ENCODE results near the gene PAK1IP1. TPM values are rescaled to one million over a fixed set of nuclear protein-coding genes. Genes with fewer than 3 reads are reported as not detected.

Gene PAK1IP1, protein sequence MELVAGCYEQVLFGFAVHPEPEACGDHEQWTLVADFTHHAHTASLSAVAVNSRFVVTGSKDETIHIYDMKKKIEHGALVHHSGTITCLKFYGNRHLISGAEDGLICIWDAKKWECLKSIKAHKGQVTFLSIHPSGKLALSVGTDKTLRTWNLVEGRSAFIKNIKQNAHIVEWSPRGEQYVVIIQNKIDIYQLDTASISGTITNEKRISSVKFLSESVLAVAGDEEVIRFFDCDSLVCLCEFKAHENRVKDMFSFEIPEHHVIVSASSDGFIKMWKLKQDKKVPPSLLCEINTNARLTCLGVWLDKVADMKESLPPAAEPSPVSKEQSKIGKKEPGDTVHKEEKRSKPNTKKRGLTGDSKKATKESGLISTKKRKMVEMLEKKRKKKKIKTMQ
- total RNA-seq (2022; extraction: Qiagen RNA extraction) = 17.1 to 21.3 TPM (median 18.2 TPM) in 5 replicates

DNA sequence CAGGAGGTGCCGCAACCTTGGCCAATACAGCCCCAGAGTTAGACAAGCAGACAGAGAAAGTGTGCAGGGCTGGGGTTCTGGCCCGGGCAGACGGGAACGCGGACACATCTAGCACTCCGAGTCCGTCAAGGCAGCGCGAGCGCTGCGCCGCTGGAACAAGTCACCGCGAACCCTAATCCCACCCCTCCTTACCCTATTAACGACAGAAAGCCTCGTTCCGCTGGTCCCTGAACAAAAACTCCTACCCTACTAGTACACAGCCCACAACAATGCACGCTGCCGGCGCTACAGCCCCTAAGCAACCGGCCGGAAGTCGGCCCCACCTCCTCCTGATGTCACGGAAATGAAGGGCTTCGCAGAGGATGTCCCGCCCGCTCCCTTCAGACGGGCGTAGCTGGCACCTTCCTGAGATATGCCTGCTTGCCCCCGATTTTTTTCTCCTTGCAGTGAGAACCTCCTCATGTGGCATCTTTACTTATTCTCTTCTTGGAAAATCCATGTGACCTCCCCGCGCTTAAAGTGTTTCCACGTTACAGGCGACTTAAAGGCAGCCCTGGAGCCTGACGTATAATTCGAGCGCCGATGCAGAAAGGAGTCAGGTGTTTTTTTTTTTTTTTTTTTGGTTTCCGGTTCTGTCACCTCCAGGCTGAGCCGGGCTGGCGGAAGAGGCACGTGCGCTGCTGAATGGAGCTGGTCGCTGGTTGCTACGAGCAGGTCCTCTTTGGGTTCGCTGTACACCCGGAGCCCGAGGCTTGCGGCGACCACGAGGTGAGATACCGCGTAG is at the start of gene PAK1IP1, which contains the start of gene C6orf52:
Gene PAK1IP1, plus strand, starts transcription at position 671 of the 784 bp plus-strand sequence. Its CDS starts 14 bp downstream, at position 685.
Gene C6orf52, minus strand, starts transcription at position 315 of the 784 bp plus-strand sequence. CDS start 7,066 bp downstream, outside the sequence.

GRCh38 chr6:10722820-10723566 is 28.2 kb downstream of the PAK1IP1 start, which contains the start of gene TMEM14C:
TMEM14C (plus strand) TSS chr6:10723070; CDS start chr6:10724614, 1,544 bp downstream.

DNA sequence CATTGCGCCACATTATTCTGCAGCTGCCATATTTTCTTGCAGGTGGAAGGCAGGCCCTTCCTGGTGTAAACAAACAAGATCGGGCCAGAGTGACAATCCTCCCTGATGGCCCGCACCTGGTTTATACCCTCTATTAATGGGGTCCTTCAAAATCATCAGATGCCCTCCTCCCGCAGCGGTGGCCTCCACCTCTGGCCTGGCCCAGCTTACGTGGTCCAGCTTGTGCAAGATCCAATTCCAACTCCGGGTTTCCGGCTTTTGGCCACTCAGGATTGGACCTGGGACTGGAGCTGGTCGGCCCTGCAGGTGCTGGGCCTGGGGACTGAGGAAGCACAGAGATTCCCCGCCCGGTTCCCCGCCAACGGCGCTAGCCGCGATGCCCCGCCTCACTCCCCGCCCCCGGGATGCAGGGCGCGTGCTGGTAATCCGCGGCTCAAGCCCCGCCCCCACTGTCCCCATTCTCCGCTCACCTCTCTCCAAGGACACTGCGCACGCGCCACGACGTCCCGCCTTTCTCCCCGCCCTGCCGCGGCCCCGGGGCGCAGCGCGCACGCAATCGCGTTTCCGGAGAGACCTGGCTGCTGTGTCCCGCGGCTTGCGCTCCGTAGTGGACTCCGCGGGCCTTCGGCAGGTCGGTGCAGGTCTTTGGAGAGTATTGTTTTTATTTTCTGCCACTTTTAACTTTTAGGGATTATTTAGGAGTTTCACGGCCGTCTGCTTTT is 52.6 kb downstream of the PAK1IP1 start, which contains the start of gene TMEM14B:
Gene TMEM14B, plus strand, starts transcription at position 555 of the 722 bp plus-strand sequence. CDS start 1,441 bp downstream, outside the sequence.

Other genes starting within 250 kb of the PAK1IP1 start
- 3.7 to 6.7 TPM (median 4.1 TPM) in 5 replicates for gene GCNT2, start 173.6 kb upstream of the PAK1IP1 start, total RNA-seq (2022; extraction: Qiagen RNA extraction)
- 1.1 to 2.4 TPM (median 1.9 TPM) in 5 replicates for gene C6orf52, start 356 bp upstream of the PAK1IP1 start, total RNA-seq (2022; extraction: Qiagen RNA extraction)
- gene TMEM14C, start 28.1 kb downstream of the PAK1IP1 start, total RNA-seq (2022; extraction: Qiagen RNA extraction) = 143 to 163 TPM (median 146 TPM) in 5 replicates
- 123 to 158 TPM (median 127 TPM) in 5 replicates for gene TMEM14B, start 52.8 kb downstream of the PAK1IP1 start, total RNA-seq (2022; extraction: Qiagen RNA extraction)
- 0.09 to 0.13 TPM (median 0.11 TPM) in 5 replicates for gene MAK, start 143.6 kb downstream of the PAK1IP1 start, total RNA-seq (2022; extraction: Qiagen RNA extraction)
- 0.03 TPM in 1 of 5 replicates, not detected in the others for gene GCM2, start 187.1 kb downstream of the PAK1IP1 start, total RNA-seq (2022; extraction: Qiagen RNA extraction)
- gene SYCP2L, start 192.1 kb downstream of the PAK1IP1 start, total RNA-seq (2022; extraction: Qiagen RNA extraction) = 1.4 to 2.3 TPM (median 1.9 TPM) in 5 replicates